Endothelial cell of umbilical vein (primary cell): ENCODE measurements around the gene MAGI1. TPM values are rescaled to one million over a fixed set of nuclear protein-coding genes. Genes with fewer than 3 reads are reported as not detected.

Experiments used
- BruUV-seq: library from RNA; stranded (reverse); fragments of 400-500 nt; replicated peaks from 2 replicates; lab custom pipeline; 2021; lab: Mats Ljungman, UMichigan
- CTCF ChIA-PET: fragments of 300-600, 350-600 bp; sonication (Branson Sonifier 250); formaldehyde crosslinking; loops from one replicate; lab custom pipeline; 2021; ENCODE audit warnings: antibody characterized with exemption, inconsistent platforms; lab: Charles Lee
- POLR2A ChIA-PET: fragments of 300-600, 350-600 bp; sonication (Branson Sonifier 250); formaldehyde crosslinking; loops from one replicate; lab custom pipeline; 2021; ENCODE audit warnings: antibody characterized with exemption, inconsistent platforms; lab: Charles Lee
- DNase-seq: peaks from one replicate; pipeline ENCODE4 v3.0.0-alpha.2; 2011; ENCODE audit warnings: low read depth, low spot score
- FAIRE-seq: peaks from 2 replicates; lab custom pipeline; 2011; peaks lifted over from hg19 to GRCh38; lab: Jason Lieb, UNC
- H2AFZ ChIP-seq: 2 replicates; pipeline ENCODE4 v1.6.0; 2012; ENCODE audit warnings: low read depth, low read length, control low read depth, inconsistent platforms
- H3K27ac ChIP-seq: 2 replicates; pipeline ENCODE4 v1.5.1; 2011; ENCODE audit warnings: low read depth, mild to moderate bottlenecking, control low read depth, low read length, moderate library complexity; ENCODE audit not compliant: insufficient read depth
- H3K27me3 ChIP-seq, 2 experiments: 2 replicates each; pipeline versions ENCODE4 v1.6.0 to v1.6.1; 2011; ENCODE audit warnings: low read length in 2 of 2, mixed read lengths in 1 of 2; ENCODE audit not compliant: control insufficient read depth in 2 of 2, insufficient read depth in 2 of 2
- H3K36me3 ChIP-seq, 2 experiments: 2 replicates in 1 of 2; 3 replicates in 1 of 2; pipeline ENCODE4 v1.5.1; 2011; ENCODE audit warnings: low read length in 2 of 2, mild to moderate bottlenecking in 1 of 2, moderate library complexity in 1 of 2; ENCODE audit not compliant: control insufficient read depth in 2 of 2, insufficient read depth in 2 of 2; ENCODE audit errors: extremely low read depth in 1 of 2
- H3K4me1 ChIP-seq: 3 replicates; pipeline ENCODE4 v1.5.1; 2011; ENCODE audit warnings: mild to moderate bottlenecking, low read length; ENCODE audit not compliant: control insufficient read depth, insufficient read depth; ENCODE audit errors: extremely low read depth
- H3K4me2 ChIP-seq: 2 replicates; pipeline ENCODE4 v1.6.1; 2011; ENCODE audit warnings: low read length, control low read depth, mixed read lengths; ENCODE audit not compliant: insufficient read depth
- H3K4me3 ChIP-seq, 3 experiments: fragments of 200-600 bp in 1 of 3; sonication (generic), shearing (Covaris generic) in 1 of 3; replicated peaks in 1 of 3; 2 replicates each; pipeline ENCODE4 v1.5.1; 2011 to 2016; ENCODE audit warnings: control low read depth in 3 of 3, low read length in 3 of 3, mild to moderate bottlenecking in 2 of 3, inconsistent platforms in 1 of 3, low read depth in 1 of 3, moderate library complexity in 1 of 3; ENCODE audit not compliant: insufficient read depth in 1 of 3
- H3K79me2 ChIP-seq: 2 replicates; pipeline ENCODE4 v1.6.0; 2012; ENCODE audit warnings: low read length, inconsistent platforms; ENCODE audit not compliant: control insufficient read depth, insufficient read depth
- H3K9ac ChIP-seq: replicated peaks from 2 replicates; pipeline ENCODE3; 2011; ENCODE audit warnings: low read length, control low read depth; ENCODE audit not compliant: insufficient read depth; ENCODE audit errors: extremely low read depth
- H3K9me1 ChIP-seq: replicated peaks from 3 replicates; pipeline ENCODE4 v1.6.0; 2011; ENCODE audit warnings: mild to moderate bottlenecking, low read length; ENCODE audit not compliant: control insufficient read depth, insufficient read depth; ENCODE audit errors: extremely low read depth
- H3K9me3 ChIP-seq: replicated peaks from 2 replicates; pipeline ENCODE4 v1.5.1; 2012; ENCODE audit warnings: low read length, inconsistent platforms; ENCODE audit not compliant: control insufficient read depth, insufficient read depth
- H4K20me1 ChIP-seq: replicated peaks from 2 replicates; pipeline ENCODE3; 2011; ENCODE audit warnings: mild to moderate bottlenecking, low read length; ENCODE audit not compliant: control insufficient read depth, insufficient read depth; ENCODE audit errors: extremely low read depth
- EZH2 ChIP-seq: IDR thresholded peaks from 2 replicates; pipeline ENCODE4 v1.6.1; 2012; ENCODE audit warnings: borderline replicate concordance, low read depth, mild to moderate bottlenecking, moderate library complexity, low read length, inconsistent platforms; ENCODE audit not compliant: severe bottlenecking
- FOS ChIP-seq: IDR thresholded peaks from 2 replicates; pipeline ENCODE4 v1.6.1; 2011; ENCODE audit warnings: mild to moderate bottlenecking, low read length, moderate library complexity, borderline replicate concordance; ENCODE audit not compliant: insufficient read depth
- GATA2 ChIP-seq: IDR thresholded peaks from 2 replicates; pipeline ENCODE4 v1.7.0; 2011; ENCODE audit warnings: low read depth, mild to moderate bottlenecking, moderate library complexity, mixed read lengths, low read length; ENCODE audit not compliant: insufficient read length, insufficient read depth
- JUN ChIP-seq: IDR thresholded peaks from 2 replicates; pipeline ENCODE4 v1.6.1; 2011; ENCODE audit warnings: borderline replicate concordance, low read depth; ENCODE audit not compliant: insufficient read length, insufficient read depth
- MYC ChIP-seq: IDR thresholded peaks from one replicate; pipeline ENCODE4 v1.6.1; 2011; ENCODE audit warnings: mild to moderate bottlenecking, low read depth, low read length
- POLR2A ChIP-seq: IDR thresholded peaks from 2 replicates; pipeline ENCODE4 v1.6.1; 2012; ENCODE audit warnings: low read depth, mild to moderate bottlenecking, control low read depth, low read length
- POLR2AphosphoS5 ChIP-seq: IDR thresholded peaks from 2 replicates; pipeline ENCODE4 v1.6.1; 2012; ENCODE audit warnings: low read depth, mild to moderate bottlenecking, control low read depth, low read length, moderate library complexity; ENCODE audit not compliant: insufficient read depth
- dilution Hi-C: fragments of 300-500 bp; cut with MboI; formaldehyde crosslinking; loops from one replicate; pipeline ENCODE4 v1.15.0; 2019; ENCODE audit warnings: low sequenced_read_pairs; ENCODE audit not compliant: extremely low pct_ligation_motif_present
- intact Hi-C: fragments of 100-400 bp; cut with micrococcal nuclease; formaldehyde crosslinking; loops from one replicate; pipeline ENCODE4 v1.10.0; 2022
- polyA plus RNA-seq, 4 experiments: library from polyadenylated mRNA; depleted of rRNA in 3 of 4; stranded (reverse) in 3 of 4; unstranded in 1 of 4; fragments of >200 nt; gene quantifications; 2 replicates each; pipeline versions ENCODE4 v1.2.1 to v1.2.3, GENCODE V29; 2011 to 2012; ENCODE audit warnings: missing spikeins in 1 of 4
- total RNA-seq: library from RNA; stranded (reverse); gene quantifications from 2 replicates; pipeline ENCODE4 v1.2.3, GENCODE V29; 2021
- TF ChIP-seq, protein P1 (sequence below), 2 donors: IDR thresholded peaks; 1 replicate in 1 of 2; 2 replicates in 1 of 2; pipeline ENCODE4 v1.5.1; 2011; ENCODE audit warnings: low read length in 2 of 2, mild to moderate bottlenecking in 2 of 2, moderate library complexity in 2 of 2, control low read depth in 1 of 2, inconsistent platforms in 1 of 2, low read depth in 1 of 2; ENCODE audit not compliant: insufficient read depth in 1 of 2; ENCODE audit errors: extremely low read depth in 1 of 2
- TF ChIP-seq, protein P2 (sequence below): IDR thresholded peaks from 2 replicates; pipeline ENCODE4 v1.6.1; 2011; ENCODE audit not compliant: insufficient read depth, insufficient read length

The MAGI1 gene
- total and polyA plus RNA-seq, 2 donors (not counting 3 experiments of a cell fraction or from before 2014, with no cell fraction given), result 10.1 to 47.9 TPM

DNA sequence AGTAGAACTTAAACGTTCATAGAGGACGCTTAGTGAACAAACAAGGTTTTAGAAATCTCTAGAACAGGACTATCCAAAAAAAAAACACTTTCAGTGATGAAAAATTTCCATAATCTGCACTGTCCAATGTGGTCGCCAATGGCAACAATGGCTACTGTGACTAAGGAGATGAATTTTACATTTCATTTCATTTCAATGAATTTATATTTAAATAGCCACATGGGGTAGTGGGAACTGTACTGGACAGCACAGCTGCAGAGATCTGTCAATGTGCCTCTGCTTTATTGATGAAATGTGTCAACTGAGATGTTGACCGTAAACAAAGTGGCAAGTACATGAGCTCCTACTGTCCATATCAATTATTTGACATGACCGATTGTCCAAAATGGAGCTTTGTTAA is 222.5 kb downstream of the MAGI1 start:
- H3K4me2 ChIP-seq, result no peak overlapping the region
- no peak for FAIRE-seq
- H3K4me1 ChIP-seq, result no peaks in the 10 kb centered on the region
- no peak for DNase-seq
- dilution Hi-C loops, result no loop called here
- H3K27me3 ChIP-seq, result no peaks in the 10 kb centered on the region
- no peaks in the 10 kb centered on the region for H3K9me1 ChIP-seq
- TF ChIP-seq GATA2 (no peak), JUN (no peak), POLR2AphosphoS5 (no peak), POLR2A (no peak), MYC (no peak), FOS (no peak), EZH2 (no peak)
- TF ChIP-seq, protein P1, sequence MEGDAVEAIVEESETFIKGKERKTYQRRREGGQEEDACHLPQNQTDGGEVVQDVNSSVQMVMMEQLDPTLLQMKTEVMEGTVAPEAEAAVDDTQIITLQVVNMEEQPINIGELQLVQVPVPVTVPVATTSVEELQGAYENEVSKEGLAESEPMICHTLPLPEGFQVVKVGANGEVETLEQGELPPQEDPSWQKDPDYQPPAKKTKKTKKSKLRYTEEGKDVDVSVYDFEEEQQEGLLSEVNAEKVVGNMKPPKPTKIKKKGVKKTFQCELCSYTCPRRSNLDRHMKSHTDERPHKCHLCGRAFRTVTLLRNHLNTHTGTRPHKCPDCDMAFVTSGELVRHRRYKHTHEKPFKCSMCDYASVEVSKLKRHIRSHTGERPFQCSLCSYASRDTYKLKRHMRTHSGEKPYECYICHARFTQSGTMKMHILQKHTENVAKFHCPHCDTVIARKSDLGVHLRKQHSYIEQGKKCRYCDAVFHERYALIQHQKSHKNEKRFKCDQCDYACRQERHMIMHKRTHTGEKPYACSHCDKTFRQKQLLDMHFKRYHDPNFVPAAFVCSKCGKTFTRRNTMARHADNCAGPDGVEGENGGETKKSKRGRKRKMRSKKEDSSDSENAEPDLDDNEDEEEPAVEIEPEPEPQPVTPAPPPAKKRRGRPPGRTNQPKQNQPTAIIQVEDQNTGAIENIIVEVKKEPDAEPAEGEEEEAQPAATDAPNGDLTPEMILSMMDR (IDR thresholded peaks at IDR 0.05; ENCODE audit: extremely low read depth in 1 of 2, insufficient read depth in 1 of 2, low read depth in 1 of 2, low read length in 2 of 2), result no peak
- TF ChIP-seq, protein P2, sequence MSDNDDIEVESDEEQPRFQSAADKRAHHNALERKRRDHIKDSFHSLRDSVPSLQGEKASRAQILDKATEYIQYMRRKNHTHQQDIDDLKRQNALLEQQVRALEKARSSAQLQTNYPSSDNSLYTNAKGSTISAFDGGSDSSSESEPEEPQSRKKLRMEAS, result no peak
- no peak overlapping the region for H2AFZ ChIP-seq
- no TSS peak for BruUV-seq
- peaks cover 3% of the 10 kb centered on the region for H4K20me1 ChIP-seq
- H3K9me3 ChIP-seq, result no peaks in the 10 kb centered on the region
- no peaks in the 10 kb centered on the region for H3K79me2 ChIP-seq
- H3K9ac ChIP-seq, result no peak overlapping the region
- no peak overlapping the region for H3K4me3 ChIP-seq
- ChIA-PET POLR2A (interaction anchor here (0.6 kb wide), 1 partner anchor 77 kb away, joined by 3 read pairs; no protein-coding TSS in a partner anchor), CTCF (interaction anchor here (0.7 to 0.9 kb wide), 2 partner anchors 22 to 532 kb away, joined by 3 read pairs; no protein-coding TSS in a partner anchor)
- no peak overlapping the region for H3K27ac ChIP-seq
- no peaks in the 10 kb centered on the region for H3K36me3 ChIP-seq
- intact Hi-C loops, result no loop called here
